Measurements from ENCODE around the gene DOK4.

DOK4 gene

GRCh38 chr16:57518922-57519321, 32.6 kb upstream of the DOK4 start:
- no peak for DNase-seq

GRCh38 chr16:57518520-57518919, 32.2 kb upstream of the DOK4 start:
- DNase-seq = no peak

GRCh38 chr16:57517397-57518367, 31.4 kb upstream of the DOK4 start:
- DNase-seq = no peak

- no peak for DNase-seq
Observed at GRCh38 chr16:57516773-57517172, 30.5 kb upstream of the DOK4 start.

- DNase-seq = no peak
Observed at GRCh38 chr16:57516176-57516725, 30.0 kb upstream of the DOK4 start.

- DNase-seq = no peak
Observed at GRCh38 chr16:57514791-57515600, 28.7 kb upstream of the DOK4 start.

- no peak for DNase-seq
Observed at GRCh38 chr16:57514371-57514770, 28.1 kb upstream of the DOK4 start.

GRCh38 chr16:57513371-57514102, 27.2 kb upstream of the DOK4 start:
- DNase-seq = peak; percentile 41

GRCh38 chr16:57512296-57513001, 26.2 kb upstream of the DOK4 start:
- no peak for DNase-seq

GRCh38 chr16:57510016-57510871, 24.0 kb upstream of the DOK4 start:
- no peak for DNase-seq

GRCh38 chr16:57509231-57509923, 23.1 kb upstream of the DOK4 start:
- DNase-seq = no peak

- no peak for DNase-seq
Observed at GRCh38 chr16:57508035-57508425, 21.7 kb upstream of the DOK4 start.

- peak; percentile 46 for DNase-seq
Observed at GRCh38 chr16:57507136-57508034, 21.1 kb upstream of the DOK4 start.

GRCh38 chr16:57505169-57505568, 18.9 kb upstream of the DOK4 start:
- no peak for DNase-seq

GRCh38 chr16:57504491-57504890, 18.2 kb upstream of the DOK4 start:
- DNase-seq = peak; percentile 46

- peak; percentile 24 for DNase-seq
Observed at GRCh38 chr16:57504001-57504400, 17.7 kb upstream of the DOK4 start.

- DNase-seq = peak; percentile 74
Observed at GRCh38 chr16:57503366-57503765, 17.1 kb upstream of the DOK4 start.

GRCh38 chr16:57502048-57502775, 15.9 kb upstream of the DOK4 start:
- DNase-seq = peak; percentile 53

GRCh38 chr16:57501492-57501891, 15.2 kb upstream of the DOK4 start:
- DNase-seq = peak; percentile 2

All from DMS79 treated with DMSO at 0.1 percent for 48 hours (cell line).